K562 (cell line): ENCODE data around the gene MYLIP. TPM values are rescaled to one million over a fixed set of nuclear protein-coding genes. Genes with fewer than 3 reads are reported as not detected.

Source experiments
- ADNP ChIP-seq: fragments of 200-800 bp; sonication (Bioruptor generic); IDR thresholded peaks from 2 replicates; pipeline ENCODE4 v1.6.1; 2016; ENCODE audit warnings: missing genetic modification characterization, missing compliant biosample characterization
- ATF7 ChIP-seq: fragments of 450-650 bp; IDR thresholded peaks from 2 replicates; pipeline ENCODE4 v1.7.1; 2014; ENCODE audit warnings: mild to moderate bottlenecking, moderate library complexity
- CCNT2 ChIP-seq: IDR thresholded peaks from 2 replicates; pipeline ENCODE4 v1.6.1; 2011; ENCODE audit warnings: borderline replicate concordance, low read depth, mild to moderate bottlenecking, moderate library complexity, mixed read lengths, low read length; ENCODE audit not compliant: insufficient read length; ENCODE audit errors: extremely low read depth
- CREM ChIP-seq: IDR thresholded peaks from 2 replicates; pipeline ENCODE4 v1.6.1; 2014; ENCODE audit warnings: antibody characterized with exemption, low read depth
- DPF2 ChIP-seq: fragments of 450-650 bp; IDR thresholded peaks from 2 replicates; pipeline ENCODE4 v1.6.1; 2016
- ESRRA ChIP-seq: fragments of 450-650 bp; IDR thresholded peaks from 2 replicates; pipeline ENCODE4 v1.6.1; 2014; ENCODE audit warnings: low read depth, mild to moderate bottlenecking, moderate library complexity, borderline replicate concordance
- NCOR1 ChIP-seq: fragments of 450-650 bp; IDR thresholded peaks from 2 replicates; pipeline ENCODE4 v1.6.1; 2016; ENCODE audit warnings: mild to moderate bottlenecking, moderate library complexity
- NFIC ChIP-seq: fragments of 450-650 bp; IDR thresholded peaks from 2 replicates; pipeline ENCODE4 v1.6.1; 2017; ENCODE audit warnings: mild to moderate bottlenecking, inconsistent platforms
- POLR2AphosphoS2 ChIP-seq: IDR thresholded peaks from 2 replicates; pipeline ENCODE4 v1.6.1; 2012; ENCODE audit warnings: low read length, improper control_type of control experiment
- SIN3A ChIP-seq, 2 experiments: fragments of 150-350 bp in 1 of 2; IDR thresholded peaks; 2 replicates each; pipeline ENCODE4 v1.6.1; 2011 to 2016; ENCODE audit warnings: borderline replicate concordance in 2 of 2, low read depth in 2 of 2, low read length in 2 of 2, mild to moderate bottlenecking in 2 of 2, moderate library complexity in 2 of 2; ENCODE audit not compliant: control insufficient read depth in 1 of 2
- TAF9B ChIP-seq: fragments of 450-650 bp; IDR thresholded peaks from 2 replicates; pipeline ENCODE4 v1.6.1; 2018; ENCODE audit warnings: mild to moderate bottlenecking; ENCODE audit not compliant: partially characterized antibody
- TARDBP ChIP-seq: fragments of 450-650 bp; IDR thresholded peaks from 2 replicates; pipeline ENCODE4 v1.6.1; 2016
- polyA plus RNA-seq, 8 experiments: library from polyadenylated mRNA; depleted of rRNA in 4 of 8; stranded (reverse) in 5 of 8; unstranded in 3 of 8; fragments of >200 nt; fragmentation: Nextera tagmentation in 2 of 8; fragmentation: Illumina TruSeq in 1 of 8; extraction: Ambion mirVana in 2 of 8; extraction: Trizol in 1 of 8; gene quantifications; 2 replicates each; pipeline versions ENCODE4 v1.2.1 to v1.2.3, GENCODE V29; 2011 to 2014; ENCODE audit warnings: inconsistent platforms in 1 of 8, missing spikeins in 1 of 8
- total RNA-seq, 7 experiments: library from RNA; depleted of rRNA in 6 of 7; stranded (reverse); fragments of >200 nt in 6 of 7; fragmentation: Illumina TruSeq in 2 of 7; extraction: Trizol in 2 of 7; gene quantifications; 2 replicates each; pipeline versions ENCODE4 v1.2.1 to v1.2.3, GENCODE V29; 2011 to 2021; ENCODE audit warnings: low replicate concordance in 1 of 7
- TF ChIP-seq, protein P1 (sequence below): sonication (generic); formaldehyde crosslinking; IDR thresholded peaks from 2 replicates; pipeline ENCODE4 v1.8.1; 2023; ENCODE audit warnings: mild to moderate bottlenecking, missing genetic modification reagents
- TF ChIP-seq, protein P2 (sequence below), 2 experiments: fragments of 450-650 bp; IDR thresholded peaks; 2 replicates each; pipeline ENCODE4 v1.6.1; 2018; ENCODE audit warnings: mild to moderate bottlenecking in 2 of 2, low read depth in 1 of 2; ENCODE audit not compliant: partially characterized antibody in 2 of 2
- TF ChIP-seq, protein P3 (sequence below): sonication (generic); IDR thresholded peaks from 2 replicates; pipeline ENCODE4 v1.6.1; 2016
- TF ChIP-seq, protein P4 (sequence below): sonication (generic); formaldehyde crosslinking; IDR thresholded peaks from 2 replicates; pipeline ENCODE4 v1.8.0; 2023; ENCODE audit warnings: mild to moderate bottlenecking, missing genetic modification reagents

The MYLIP gene
- total and polyA plus RNA-seq, 9 of the 15 experiments (the other 6 are each of a cell fraction or from before 2014, with no cell fraction given) = 10.8 to 43.5 (median 31.5) TPM

DNA sequence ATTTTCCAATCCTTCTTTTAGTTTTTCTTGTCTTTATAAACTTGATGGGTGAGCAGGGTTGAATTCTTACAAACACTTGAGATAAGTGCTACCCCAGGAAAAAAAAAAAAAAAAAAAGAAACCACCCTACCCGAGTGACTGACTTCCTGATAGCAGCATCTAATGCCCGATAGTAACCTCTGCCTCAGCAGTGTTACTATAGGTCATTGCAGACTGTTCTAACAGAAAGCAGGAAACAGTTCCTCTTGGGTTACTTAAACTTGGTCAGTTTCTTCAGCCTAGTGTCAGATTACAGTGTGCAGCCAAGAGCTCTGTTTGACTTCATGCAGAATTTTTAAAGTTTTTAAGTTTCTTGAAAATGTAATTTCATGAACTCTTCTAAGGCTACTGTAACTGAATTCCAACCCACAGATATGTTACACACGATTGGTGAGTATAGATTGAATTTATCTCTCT lies 2.1 kb downstream of the MYLIP start (continued):
- TF ChIP-seq ESRRA = peak; percentile 28; the same call in 1 of the 2 replicates
- no peak for TF ChIP-seq TARDBP
- peak; percentile 50; the same call in 1 of the 2 replicates for TF ChIP-seq POLR2AphosphoS2
- TF ChIP-seq, protein P1, sequence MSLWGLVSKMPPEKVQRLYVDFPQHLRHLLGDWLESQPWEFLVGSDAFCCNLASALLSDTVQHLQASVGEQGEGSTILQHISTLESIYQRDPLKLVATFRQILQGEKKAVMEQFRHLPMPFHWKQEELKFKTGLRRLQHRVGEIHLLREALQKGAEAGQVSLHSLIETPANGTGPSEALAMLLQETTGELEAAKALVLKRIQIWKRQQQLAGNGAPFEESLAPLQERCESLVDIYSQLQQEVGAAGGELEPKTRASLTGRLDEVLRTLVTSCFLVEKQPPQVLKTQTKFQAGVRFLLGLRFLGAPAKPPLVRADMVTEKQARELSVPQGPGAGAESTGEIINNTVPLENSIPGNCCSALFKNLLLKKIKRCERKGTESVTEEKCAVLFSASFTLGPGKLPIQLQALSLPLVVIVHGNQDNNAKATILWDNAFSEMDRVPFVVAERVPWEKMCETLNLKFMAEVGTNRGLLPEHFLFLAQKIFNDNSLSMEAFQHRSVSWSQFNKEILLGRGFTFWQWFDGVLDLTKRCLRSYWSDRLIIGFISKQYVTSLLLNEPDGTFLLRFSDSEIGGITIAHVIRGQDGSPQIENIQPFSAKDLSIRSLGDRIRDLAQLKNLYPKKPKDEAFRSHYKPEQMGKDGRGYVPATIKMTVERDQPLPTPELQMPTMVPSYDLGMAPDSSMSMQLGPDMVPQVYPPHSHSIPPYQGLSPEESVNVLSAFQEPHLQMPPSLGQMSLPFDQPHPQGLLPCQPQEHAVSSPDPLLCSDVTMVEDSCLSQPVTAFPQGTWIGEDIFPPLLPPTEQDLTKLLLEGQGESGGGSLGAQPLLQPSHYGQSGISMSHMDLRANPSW (CRISPR knock-in tag) = no peak
- 0 out of 2 replicates have a peak, but pooled peaks have one; percentile 18 for TF ChIP-seq ADNP (tag)
- 0 out of 2 replicates have a peak, but pooled peaks have one; percentile 6 for TF ChIP-seq NFIC
- TF ChIP-seq ATF7 = no peak; the same call in 1 of the 2 replicates
- peak; percentile 92 for TF ChIP-seq NCOR1
- TF ChIP-seq, protein P2, sequence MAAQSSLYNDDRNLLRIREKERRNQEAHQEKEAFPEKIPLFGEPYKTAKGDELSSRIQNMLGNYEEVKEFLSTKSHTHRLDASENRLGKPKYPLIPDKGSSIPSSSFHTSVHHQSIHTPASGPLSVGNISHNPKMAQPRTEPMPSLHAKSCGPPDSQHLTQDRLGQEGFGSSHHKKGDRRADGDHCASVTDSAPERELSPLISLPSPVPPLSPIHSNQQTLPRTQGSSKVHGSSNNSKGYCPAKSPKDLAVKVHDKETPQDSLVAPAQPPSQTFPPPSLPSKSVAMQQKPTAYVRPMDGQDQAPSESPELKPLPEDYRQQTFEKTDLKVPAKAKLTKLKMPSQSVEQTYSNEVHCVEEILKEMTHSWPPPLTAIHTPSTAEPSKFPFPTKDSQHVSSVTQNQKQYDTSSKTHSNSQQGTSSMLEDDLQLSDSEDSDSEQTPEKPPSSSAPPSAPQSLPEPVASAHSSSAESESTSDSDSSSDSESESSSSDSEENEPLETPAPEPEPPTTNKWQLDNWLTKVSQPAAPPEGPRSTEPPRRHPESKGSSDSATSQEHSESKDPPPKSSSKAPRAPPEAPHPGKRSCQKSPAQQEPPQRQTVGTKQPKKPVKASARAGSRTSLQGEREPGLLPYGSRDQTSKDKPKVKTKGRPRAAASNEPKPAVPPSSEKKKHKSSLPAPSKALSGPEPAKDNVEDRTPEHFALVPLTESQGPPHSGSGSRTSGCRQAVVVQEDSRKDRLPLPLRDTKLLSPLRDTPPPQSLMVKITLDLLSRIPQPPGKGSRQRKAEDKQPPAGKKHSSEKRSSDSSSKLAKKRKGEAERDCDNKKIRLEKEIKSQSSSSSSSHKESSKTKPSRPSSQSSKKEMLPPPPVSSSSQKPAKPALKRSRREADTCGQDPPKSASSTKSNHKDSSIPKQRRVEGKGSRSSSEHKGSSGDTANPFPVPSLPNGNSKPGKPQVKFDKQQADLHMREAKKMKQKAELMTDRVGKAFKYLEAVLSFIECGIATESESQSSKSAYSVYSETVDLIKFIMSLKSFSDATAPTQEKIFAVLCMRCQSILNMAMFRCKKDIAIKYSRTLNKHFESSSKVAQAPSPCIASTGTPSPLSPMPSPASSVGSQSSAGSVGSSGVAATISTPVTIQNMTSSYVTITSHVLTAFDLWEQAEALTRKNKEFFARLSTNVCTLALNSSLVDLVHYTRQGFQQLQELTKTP (IDR thresholded peaks at IDR 0.05; ENCODE audit: low read depth in 1 of 2, partially characterized antibody in 2 of 2) = peak in 1 of 2 experiments; percentile 64
- TF ChIP-seq SIN3A (IDR thresholded peaks at IDR 0.05; ENCODE audit: borderline replicate concordance in 2 of 2, control insufficient read depth in 1 of 2, low read depth in 2 of 2, low read length in 2 of 2) = peak; percentile 6 to 61; a peak in 2 of 4 replicates
- TF ChIP-seq, protein P3, sequence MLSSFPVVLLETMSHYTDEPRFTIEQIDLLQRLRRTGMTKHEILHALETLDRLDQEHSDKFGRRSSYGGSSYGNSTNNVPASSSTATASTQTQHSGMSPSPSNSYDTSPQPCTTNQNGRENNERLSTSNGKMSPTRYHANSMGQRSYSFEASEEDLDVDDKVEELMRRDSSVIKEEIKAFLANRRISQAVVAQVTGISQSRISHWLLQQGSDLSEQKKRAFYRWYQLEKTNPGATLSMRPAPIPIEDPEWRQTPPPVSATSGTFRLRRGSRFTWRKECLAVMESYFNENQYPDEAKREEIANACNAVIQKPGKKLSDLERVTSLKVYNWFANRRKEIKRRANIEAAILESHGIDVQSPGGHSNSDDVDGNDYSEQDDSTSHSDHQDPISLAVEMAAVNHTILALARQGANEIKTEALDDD = peak; percentile 99
- TF ChIP-seq, protein P4, sequence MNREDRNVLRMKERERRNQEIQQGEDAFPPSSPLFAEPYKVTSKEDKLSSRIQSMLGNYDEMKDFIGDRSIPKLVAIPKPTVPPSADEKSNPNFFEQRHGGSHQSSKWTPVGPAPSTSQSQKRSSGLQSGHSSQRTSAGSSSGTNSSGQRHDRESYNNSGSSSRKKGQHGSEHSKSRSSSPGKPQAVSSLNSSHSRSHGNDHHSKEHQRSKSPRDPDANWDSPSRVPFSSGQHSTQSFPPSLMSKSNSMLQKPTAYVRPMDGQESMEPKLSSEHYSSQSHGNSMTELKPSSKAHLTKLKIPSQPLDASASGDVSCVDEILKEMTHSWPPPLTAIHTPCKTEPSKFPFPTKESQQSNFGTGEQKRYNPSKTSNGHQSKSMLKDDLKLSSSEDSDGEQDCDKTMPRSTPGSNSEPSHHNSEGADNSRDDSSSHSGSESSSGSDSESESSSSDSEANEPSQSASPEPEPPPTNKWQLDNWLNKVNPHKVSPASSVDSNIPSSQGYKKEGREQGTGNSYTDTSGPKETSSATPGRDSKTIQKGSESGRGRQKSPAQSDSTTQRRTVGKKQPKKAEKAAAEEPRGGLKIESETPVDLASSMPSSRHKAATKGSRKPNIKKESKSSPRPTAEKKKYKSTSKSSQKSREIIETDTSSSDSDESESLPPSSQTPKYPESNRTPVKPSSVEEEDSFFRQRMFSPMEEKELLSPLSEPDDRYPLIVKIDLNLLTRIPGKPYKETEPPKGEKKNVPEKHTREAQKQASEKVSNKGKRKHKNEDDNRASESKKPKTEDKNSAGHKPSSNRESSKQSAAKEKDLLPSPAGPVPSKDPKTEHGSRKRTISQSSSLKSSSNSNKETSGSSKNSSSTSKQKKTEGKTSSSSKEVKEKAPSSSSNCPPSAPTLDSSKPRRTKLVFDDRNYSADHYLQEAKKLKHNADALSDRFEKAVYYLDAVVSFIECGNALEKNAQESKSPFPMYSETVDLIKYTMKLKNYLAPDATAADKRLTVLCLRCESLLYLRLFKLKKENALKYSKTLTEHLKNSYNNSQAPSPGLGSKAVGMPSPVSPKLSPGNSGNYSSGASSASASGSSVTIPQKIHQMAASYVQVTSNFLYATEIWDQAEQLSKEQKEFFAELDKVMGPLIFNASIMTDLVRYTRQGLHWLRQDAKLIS = peak; percentile 94; the same call in 1 of the 2 replicates
- TF ChIP-seq DPF2 = peak; percentile 75
- peak; percentile 57; the same call in 1 of the 2 replicates for TF ChIP-seq CREM
- peak; percentile 13 for TF ChIP-seq TAF9B
- peak; percentile 36 for TF ChIP-seq CCNT2
